GM12873 (cell line): ENCODE results near the gene CSNK1A1.

Experiments
- TF ChIP-seq, protein P1 (sequence below): IDR thresholded peaks from 2 replicates; pipeline ENCODE4 v1.5.1; 2012; ENCODE audit warnings: low read depth, mild to moderate bottlenecking, moderate library complexity, low read length, control low read depth; ENCODE audit not compliant: insufficient read depth; ENCODE audit errors: missing control alignments

The CSNK1A1 gene

GRCh38 chr5:149485655-149486615 lies 65.3 kb downstream of the CSNK1A1 start:
- TF ChIP-seq, protein P1, sequence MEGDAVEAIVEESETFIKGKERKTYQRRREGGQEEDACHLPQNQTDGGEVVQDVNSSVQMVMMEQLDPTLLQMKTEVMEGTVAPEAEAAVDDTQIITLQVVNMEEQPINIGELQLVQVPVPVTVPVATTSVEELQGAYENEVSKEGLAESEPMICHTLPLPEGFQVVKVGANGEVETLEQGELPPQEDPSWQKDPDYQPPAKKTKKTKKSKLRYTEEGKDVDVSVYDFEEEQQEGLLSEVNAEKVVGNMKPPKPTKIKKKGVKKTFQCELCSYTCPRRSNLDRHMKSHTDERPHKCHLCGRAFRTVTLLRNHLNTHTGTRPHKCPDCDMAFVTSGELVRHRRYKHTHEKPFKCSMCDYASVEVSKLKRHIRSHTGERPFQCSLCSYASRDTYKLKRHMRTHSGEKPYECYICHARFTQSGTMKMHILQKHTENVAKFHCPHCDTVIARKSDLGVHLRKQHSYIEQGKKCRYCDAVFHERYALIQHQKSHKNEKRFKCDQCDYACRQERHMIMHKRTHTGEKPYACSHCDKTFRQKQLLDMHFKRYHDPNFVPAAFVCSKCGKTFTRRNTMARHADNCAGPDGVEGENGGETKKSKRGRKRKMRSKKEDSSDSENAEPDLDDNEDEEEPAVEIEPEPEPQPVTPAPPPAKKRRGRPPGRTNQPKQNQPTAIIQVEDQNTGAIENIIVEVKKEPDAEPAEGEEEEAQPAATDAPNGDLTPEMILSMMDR = no peak

GRCh38 chr5:149481485-149481884 lies 69.8 kb downstream of the CSNK1A1 start:
- TF ChIP-seq, protein P1 = no peak

- TF ChIP-seq, protein P1 = no peak
Observed at GRCh38 chr5:149478761-149479160, 72.5 kb downstream of the CSNK1A1 start.

GRCh38 chr5:149475777-149476176 lies 75.5 kb downstream of the CSNK1A1 start:
- TF ChIP-seq, protein P1 = no peak

- TF ChIP-seq, protein P1 = no peak
Observed at GRCh38 chr5:149474198-149474597, 77.0 kb downstream of the CSNK1A1 start.

DNA sequence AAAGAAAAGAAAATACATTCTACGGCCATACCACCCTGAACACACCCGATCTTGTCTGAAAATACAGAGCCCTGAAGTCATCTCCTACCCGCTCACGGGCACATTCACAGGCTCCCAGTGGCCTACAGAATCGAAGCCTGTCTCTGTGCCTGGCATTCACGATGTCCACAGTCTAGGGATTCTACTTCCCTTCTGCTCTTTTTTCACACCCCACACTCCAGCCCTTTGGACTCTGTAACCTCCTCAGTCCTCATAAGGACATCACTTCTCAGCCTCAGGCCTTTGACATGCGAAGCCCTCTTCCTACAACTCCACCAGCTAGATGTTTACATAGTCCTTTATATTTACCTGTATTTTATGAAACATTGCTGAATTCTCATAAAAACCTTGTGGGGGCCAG lies 77.8 kb downstream of the CSNK1A1 start:
- TF ChIP-seq, protein P1 = no peak

DNA sequence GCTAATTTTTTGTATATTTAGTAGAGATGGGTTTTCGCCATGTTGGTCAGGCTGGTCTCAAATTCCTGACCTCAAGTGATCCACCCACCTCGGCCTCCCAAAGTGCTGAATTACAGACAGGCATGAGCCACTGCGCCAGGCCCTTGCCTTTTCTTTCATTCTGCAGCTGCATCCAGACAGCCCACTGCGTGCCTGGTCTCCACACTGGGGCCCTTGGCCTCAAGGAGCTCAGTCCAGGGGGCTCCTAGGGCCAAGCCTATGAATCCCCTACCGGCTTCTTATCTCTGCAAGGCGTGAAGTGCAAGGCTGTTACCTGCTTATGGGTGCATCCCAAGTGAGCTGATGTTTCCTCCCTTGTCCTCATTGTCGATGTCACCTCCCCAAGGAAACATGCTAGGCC lies 78.8 kb downstream of the CSNK1A1 start:
- TF ChIP-seq, protein P1 = no peak
